ENCODE measurements around the gene PSD4.

Gene PSD4

GRCh38 chr2:113173542-113174375 lies at the start of gene PSD4:
Gene PSD4 (plus strand): TSS chr2:113173971. CDS start chr2:113182457, 8,486 bp downstream.
- Mint-ChIP-seq H3K27me3 (no peaks in the 10 kb centered on the region), H3K9me3 (peaks cover 10% of the 10 kb centered on the region), H3K27ac (peak within 1 kb of the TSS; percentile 96), H3K4me1 (ENCODE audit: low read depth) (peaks cover 75% of the 10 kb centered on the region), H3K4me3 (peak within 1 kb of the TSS; percentile 96), H3K36me3 (ENCODE audit: low read depth) (peaks cover 62% of the 10 kb centered on the region)
- peak; percentile 88 for DNase-seq

- Mint-ChIP-seq H3K36me3 (ENCODE audit: low read depth) (no peaks in the 10 kb centered on the region), H3K27ac (peak overlapping the region; percentile 81), H3K4me1 (ENCODE audit: low read depth) (peaks cover 50% of the 10 kb centered on the region), H3K9me3 (no peaks in the 10 kb centered on the region), H3K4me3 (peak overlapping the region; percentile 52), H3K27me3 (peaks cover 5% of the 10 kb centered on the region)
- DNase-seq, result no peak
These were observed 49.4 kb upstream of the PSD4 start for GRCh38 chr2:113124181-113124961.

GRCh38 chr2:113124984-113125855 lies 48.6 kb upstream of the PSD4 start:
- H3K27ac Mint-ChIP-seq, result no peak overlapping the region
- H3K9me3 Mint-ChIP-seq, result no peaks in the 10 kb centered on the region
- peaks cover 5% of the 10 kb centered on the region for H3K27me3 Mint-ChIP-seq
- peaks cover 50% of the 10 kb centered on the region for H3K4me1 Mint-ChIP-seq (ENCODE audit: low read depth)
- H3K4me3 Mint-ChIP-seq, result no peak overlapping the region
- DNase-seq, result no peak
- H3K36me3 Mint-ChIP-seq (ENCODE audit: low read depth), result no peaks in the 10 kb centered on the region

GRCh38 chr2:113126845-113127645 lies 46.7 kb upstream of the PSD4 start, which contains the start of gene IL1RN:
Gene IL1RN (plus strand): TSS chr2:113127598. CDS start chr2:113127625, 27 bp downstream.
- H3K27me3 Mint-ChIP-seq, result peaks cover 5% of the 10 kb centered on the region
- DNase-seq, result no peak
- no peaks in the 10 kb centered on the region for H3K9me3 Mint-ChIP-seq
- no peak within 1 kb of the TSS for H3K4me3 Mint-ChIP-seq
- no peaks in the 10 kb centered on the region for H3K36me3 Mint-ChIP-seq (ENCODE audit: low read depth)
- H3K4me1 Mint-ChIP-seq (ENCODE audit: low read depth), result peaks cover 47% of the 10 kb centered on the region
- H3K27ac Mint-ChIP-seq, result no peak within 1 kb of the TSS

- DNase-seq, result no peak
- H3K27ac Mint-ChIP-seq, result no peak overlapping the region
- H3K9me3 Mint-ChIP-seq, result no peaks in the 10 kb centered on the region
- H3K4me3 Mint-ChIP-seq, result no peak overlapping the region
- no peaks in the 10 kb centered on the region for H3K27me3 Mint-ChIP-seq
- H3K36me3 Mint-ChIP-seq (ENCODE audit: low read depth), result no peaks in the 10 kb centered on the region
- peaks cover 47% of the 10 kb centered on the region for H3K4me1 Mint-ChIP-seq (ENCODE audit: low read depth)
These were observed 45.9 kb upstream of the PSD4 start for GRCh38 chr2:113127646-113128570.

- no peaks in the 10 kb centered on the region for H3K9me3 Mint-ChIP-seq
- H3K36me3 Mint-ChIP-seq (ENCODE audit: low read depth), result no peaks in the 10 kb centered on the region
- H3K4me1 Mint-ChIP-seq (ENCODE audit: low read depth), result peaks cover 39% of the 10 kb centered on the region
- H3K4me3 Mint-ChIP-seq, result no peak overlapping the region
- no peaks in the 10 kb centered on the region for H3K27me3 Mint-ChIP-seq
- DNase-seq, result no peak
- no peak overlapping the region for H3K27ac Mint-ChIP-seq
These were observed 44.2 kb upstream of the PSD4 start for GRCh38 chr2:113129519-113130078.

- Mint-ChIP-seq H3K4me1 (ENCODE audit: low read depth) (peaks cover 24% of the 10 kb centered on the region), H3K27ac (no peak overlapping the region), H3K27me3 (no peaks in the 10 kb centered on the region), H3K4me3 (no peak overlapping the region), H3K36me3 (ENCODE audit: low read depth) (no peaks in the 10 kb centered on the region), H3K9me3 (no peaks in the 10 kb centered on the region)
- DNase-seq, result no peak
These were observed 42.2 kb upstream of the PSD4 start for GRCh38 chr2:113131352-113132185.

GRCh38 chr2:113132414-113133021 lies 41.3 kb upstream of the PSD4 start:
- Mint-ChIP-seq H3K9me3 (no peaks in the 10 kb centered on the region), H3K27me3 (no peaks in the 10 kb centered on the region), H3K4me1 (ENCODE audit: low read depth) (peaks cover 23% of the 10 kb centered on the region), H3K27ac (no peak overlapping the region), H3K4me3 (no peak overlapping the region), H3K36me3 (ENCODE audit: low read depth) (no peaks in the 10 kb centered on the region)
- DNase-seq, result no peak

GRCh38 chr2:113133704-113134598 lies 39.8 kb upstream of the PSD4 start:
- Mint-ChIP-seq H3K4me1 (ENCODE audit: low read depth) (peaks cover 30% of the 10 kb centered on the region), H3K27ac (peak overlapping the region; percentile 5), H3K27me3 (no peaks in the 10 kb centered on the region), H3K4me3 (no peak overlapping the region), H3K36me3 (ENCODE audit: low read depth) (no peaks in the 10 kb centered on the region), H3K9me3 (no peaks in the 10 kb centered on the region)
- DNase-seq, result no peak

GRCh38 chr2:113134717-113135116 lies 39.1 kb upstream of the PSD4 start:
- no peaks in the 10 kb centered on the region for H3K27me3 Mint-ChIP-seq
- H3K9me3 Mint-ChIP-seq, result no peaks in the 10 kb centered on the region
- H3K4me1 Mint-ChIP-seq (ENCODE audit: low read depth), result peaks cover 35% of the 10 kb centered on the region
- DNase-seq, result no peak
- no peaks in the 10 kb centered on the region for H3K36me3 Mint-ChIP-seq (ENCODE audit: low read depth)
- no peak overlapping the region for H3K27ac Mint-ChIP-seq
- H3K4me3 Mint-ChIP-seq, result no peak overlapping the region

GRCh38 chr2:113135317-113135716 lies 38.5 kb upstream of the PSD4 start:
- H3K27ac Mint-ChIP-seq, result no peak overlapping the region
- peaks cover 35% of the 10 kb centered on the region for H3K4me1 Mint-ChIP-seq (ENCODE audit: low read depth)
- no peaks in the 10 kb centered on the region for H3K9me3 Mint-ChIP-seq
- no peaks in the 10 kb centered on the region for H3K36me3 Mint-ChIP-seq (ENCODE audit: low read depth)
- H3K4me3 Mint-ChIP-seq, result no peak overlapping the region
- DNase-seq, result no peak
- H3K27me3 Mint-ChIP-seq, result no peaks in the 10 kb centered on the region
